HL-60 (cell line): Measurements from ENCODE around the gene GFOD2.

Experiments used
- DNase-seq, 2 experiments: peaks; one replicate each; pipeline ENCODE4 v3.0.0-alpha.2; 2010 to 2020; ENCODE audit warnings: low read depth in 1 of 2, low spot score in 1 of 2
- H3K27ac ChIP-seq: fragments of 250-450 bp; sonication (Bioruptor Pico); replicated peaks from 2 replicates; pipeline ENCODE4 v1.5.1; 2020; ENCODE audit warnings: mild to moderate bottlenecking, moderate library complexity
- H3K27me3 ChIP-seq: fragments of 250-450 bp; sonication (Bioruptor Pico); 2 replicates; pipeline ENCODE4 v1.5.1; 2021; ENCODE audit warnings: mild to moderate bottlenecking, moderate library complexity; ENCODE audit not compliant: insufficient read depth, poor library complexity, severe bottlenecking
- H3K4me3 ChIP-seq: replicated peaks from 2 replicates; pipeline ENCODE4 v1.5.1; 2011; ENCODE audit warnings: mild to moderate bottlenecking, control low read depth, low read length; ENCODE audit not compliant: insufficient read depth
- GABPA ChIP-seq: IDR thresholded peaks from 2 replicates; pipeline ENCODE4 v1.6.1; 2012; ENCODE audit warnings: low read depth
- POLR2AphosphoS5 ChIP-seq: IDR thresholded peaks from 2 replicates; pipeline ENCODE4 v1.6.1; 2012; ENCODE audit warnings: low read depth
- SPI1 ChIP-seq: IDR thresholded peaks from 2 replicates; pipeline ENCODE4 v1.6.1; 2012; ENCODE audit warnings: low read depth, mild to moderate bottlenecking, borderline replicate concordance
- TF ChIP-seq, protein P1 (sequence below): IDR thresholded peaks from 2 replicates; pipeline ENCODE4 v1.6.1; 2012; ENCODE audit warnings: low read depth; ENCODE audit not compliant: insufficient replicate concordance
- TF ChIP-seq, protein P2 (sequence below): IDR thresholded peaks from one replicate; pipeline ENCODE4 v1.5.1; 2011; ENCODE audit warnings: low read length, control low read depth, inconsistent platforms; ENCODE audit not compliant: insufficient read depth

The GFOD2 gene

DNA sequence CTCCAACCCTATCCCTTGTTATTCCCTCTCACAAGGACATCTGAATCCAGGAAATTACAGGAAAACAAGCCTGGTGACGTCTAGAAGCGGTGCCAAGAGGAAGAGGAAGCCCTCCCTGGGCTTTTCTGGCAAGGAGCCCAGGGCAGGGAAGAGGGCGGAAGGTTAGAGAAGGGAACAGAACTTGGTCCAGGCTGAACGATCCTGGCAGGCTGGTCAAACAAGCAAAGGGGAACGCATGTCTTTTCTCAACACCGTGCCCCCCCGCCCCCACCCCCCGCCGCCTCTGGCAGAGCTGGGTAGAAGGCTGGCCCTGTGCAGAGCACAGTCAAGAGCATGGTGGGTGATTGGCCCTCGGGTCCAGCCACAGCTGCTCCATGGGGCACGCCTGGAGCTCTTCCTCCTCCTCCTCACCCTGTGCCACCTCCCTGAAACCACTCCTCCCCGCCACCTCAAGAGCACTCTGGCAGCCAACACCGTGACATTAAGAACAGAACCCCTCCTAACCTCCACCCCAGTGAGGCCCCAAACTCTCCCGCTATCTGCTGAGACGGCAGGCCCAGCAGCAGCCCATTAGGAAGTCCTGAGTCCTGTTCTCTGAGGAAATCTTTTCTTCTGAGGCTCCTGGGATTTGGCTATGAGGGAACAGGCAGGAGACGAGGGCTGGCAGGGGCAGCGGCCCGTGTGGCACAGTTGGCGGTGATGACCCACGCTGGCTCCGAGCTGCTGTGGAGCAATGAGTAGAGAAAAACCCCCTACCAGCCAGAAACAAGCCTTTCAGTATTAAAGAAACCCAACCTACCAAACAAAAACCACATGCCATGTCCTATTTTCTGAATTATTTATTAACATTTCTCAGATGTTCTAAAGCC lies 45.2 kb downstream of the GFOD2 start:
- H3K4me3 ChIP-seq, result no peak overlapping the region
- H3K27me3 ChIP-seq, result no peaks in the 10 kb centered on the region
- H3K27ac ChIP-seq, result peak overlapping the region; percentile 59
- DNase-seq, result peak; percentile 63 to 71
- TF ChIP-seq, protein P1, sequence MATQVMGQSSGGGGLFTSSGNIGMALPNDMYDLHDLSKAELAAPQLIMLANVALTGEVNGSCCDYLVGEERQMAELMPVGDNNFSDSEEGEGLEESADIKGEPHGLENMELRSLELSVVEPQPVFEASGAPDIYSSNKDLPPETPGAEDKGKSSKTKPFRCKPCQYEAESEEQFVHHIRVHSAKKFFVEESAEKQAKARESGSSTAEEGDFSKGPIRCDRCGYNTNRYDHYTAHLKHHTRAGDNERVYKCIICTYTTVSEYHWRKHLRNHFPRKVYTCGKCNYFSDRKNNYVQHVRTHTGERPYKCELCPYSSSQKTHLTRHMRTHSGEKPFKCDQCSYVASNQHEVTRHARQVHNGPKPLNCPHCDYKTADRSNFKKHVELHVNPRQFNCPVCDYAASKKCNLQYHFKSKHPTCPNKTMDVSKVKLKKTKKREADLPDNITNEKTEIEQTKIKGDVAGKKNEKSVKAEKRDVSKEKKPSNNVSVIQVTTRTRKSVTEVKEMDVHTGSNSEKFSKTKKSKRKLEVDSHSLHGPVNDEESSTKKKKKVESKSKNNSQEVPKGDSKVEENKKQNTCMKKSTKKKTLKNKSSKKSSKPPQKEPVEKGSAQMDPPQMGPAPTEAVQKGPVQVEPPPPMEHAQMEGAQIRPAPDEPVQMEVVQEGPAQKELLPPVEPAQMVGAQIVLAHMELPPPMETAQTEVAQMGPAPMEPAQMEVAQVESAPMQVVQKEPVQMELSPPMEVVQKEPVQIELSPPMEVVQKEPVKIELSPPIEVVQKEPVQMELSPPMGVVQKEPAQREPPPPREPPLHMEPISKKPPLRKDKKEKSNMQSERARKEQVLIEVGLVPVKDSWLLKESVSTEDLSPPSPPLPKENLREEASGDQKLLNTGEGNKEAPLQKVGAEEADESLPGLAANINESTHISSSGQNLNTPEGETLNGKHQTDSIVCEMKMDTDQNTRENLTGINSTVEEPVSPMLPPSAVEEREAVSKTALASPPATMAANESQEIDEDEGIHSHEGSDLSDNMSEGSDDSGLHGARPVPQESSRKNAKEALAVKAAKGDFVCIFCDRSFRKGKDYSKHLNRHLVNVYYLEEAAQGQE, result no peak
- TF ChIP-seq POLR2AphosphoS5 (peak; percentile 40; the same call in 1 of the 2 replicates), SPI1 (peak; percentile 75; the same call in 1 of the 2 replicates), GABPA (no peak)
- TF ChIP-seq, protein P2, sequence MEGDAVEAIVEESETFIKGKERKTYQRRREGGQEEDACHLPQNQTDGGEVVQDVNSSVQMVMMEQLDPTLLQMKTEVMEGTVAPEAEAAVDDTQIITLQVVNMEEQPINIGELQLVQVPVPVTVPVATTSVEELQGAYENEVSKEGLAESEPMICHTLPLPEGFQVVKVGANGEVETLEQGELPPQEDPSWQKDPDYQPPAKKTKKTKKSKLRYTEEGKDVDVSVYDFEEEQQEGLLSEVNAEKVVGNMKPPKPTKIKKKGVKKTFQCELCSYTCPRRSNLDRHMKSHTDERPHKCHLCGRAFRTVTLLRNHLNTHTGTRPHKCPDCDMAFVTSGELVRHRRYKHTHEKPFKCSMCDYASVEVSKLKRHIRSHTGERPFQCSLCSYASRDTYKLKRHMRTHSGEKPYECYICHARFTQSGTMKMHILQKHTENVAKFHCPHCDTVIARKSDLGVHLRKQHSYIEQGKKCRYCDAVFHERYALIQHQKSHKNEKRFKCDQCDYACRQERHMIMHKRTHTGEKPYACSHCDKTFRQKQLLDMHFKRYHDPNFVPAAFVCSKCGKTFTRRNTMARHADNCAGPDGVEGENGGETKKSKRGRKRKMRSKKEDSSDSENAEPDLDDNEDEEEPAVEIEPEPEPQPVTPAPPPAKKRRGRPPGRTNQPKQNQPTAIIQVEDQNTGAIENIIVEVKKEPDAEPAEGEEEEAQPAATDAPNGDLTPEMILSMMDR, result no peak

DNA sequence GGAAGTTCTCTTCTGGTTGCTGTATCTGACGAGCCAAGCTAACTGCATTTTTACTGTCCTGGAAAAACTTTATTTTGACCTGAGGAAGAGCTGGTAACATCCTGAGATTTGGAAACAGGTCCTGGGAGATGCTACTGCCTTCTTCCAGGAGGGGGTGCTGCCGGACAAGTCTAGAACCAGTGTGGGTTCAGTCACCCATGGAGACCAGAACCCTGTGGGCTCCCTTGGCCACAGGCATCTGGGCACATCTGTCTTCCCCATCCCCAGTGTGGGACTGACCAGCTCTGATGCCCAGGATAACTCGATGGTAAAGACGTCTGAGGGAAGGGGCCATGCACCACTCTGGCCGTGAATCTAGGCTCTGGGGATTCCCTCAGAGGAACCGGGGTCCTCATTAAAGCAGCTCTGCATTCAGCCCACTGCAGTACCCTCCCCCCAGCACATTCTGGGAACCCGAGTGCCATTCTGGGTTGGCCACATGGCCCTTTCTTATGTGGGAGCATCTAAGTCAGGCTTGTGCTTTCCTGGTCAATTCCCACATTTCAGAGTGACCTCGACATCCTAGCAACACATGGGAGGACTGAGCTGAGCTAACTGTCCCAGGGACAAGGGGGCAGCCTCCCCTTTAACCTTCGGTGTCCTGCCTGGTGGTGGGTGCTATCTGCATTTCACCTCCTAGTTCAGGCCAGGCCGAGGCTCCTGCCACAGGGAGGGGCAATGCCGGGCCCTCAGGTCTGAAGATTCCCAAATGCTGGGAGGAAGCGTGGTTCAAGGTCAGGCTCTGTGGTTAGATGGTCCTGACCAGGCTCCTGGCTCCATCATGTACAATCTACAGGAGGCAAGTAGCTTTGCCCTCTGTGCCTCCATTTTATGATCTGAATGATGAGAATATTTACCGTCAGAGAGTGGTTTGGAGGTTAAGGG lies 46.1 kb downstream of the GFOD2 start:
- TF ChIP-seq, protein P1, result no peak
- TF ChIP-seq, protein P2, result peak; percentile 80
- DNase-seq, result peak; percentile 47 to 84
- H3K27me3 ChIP-seq, result no peaks in the 10 kb centered on the region
- H3K27ac ChIP-seq, result peak overlapping the region; percentile 59
- H3K4me3 ChIP-seq, result no peak overlapping the region

DNA sequence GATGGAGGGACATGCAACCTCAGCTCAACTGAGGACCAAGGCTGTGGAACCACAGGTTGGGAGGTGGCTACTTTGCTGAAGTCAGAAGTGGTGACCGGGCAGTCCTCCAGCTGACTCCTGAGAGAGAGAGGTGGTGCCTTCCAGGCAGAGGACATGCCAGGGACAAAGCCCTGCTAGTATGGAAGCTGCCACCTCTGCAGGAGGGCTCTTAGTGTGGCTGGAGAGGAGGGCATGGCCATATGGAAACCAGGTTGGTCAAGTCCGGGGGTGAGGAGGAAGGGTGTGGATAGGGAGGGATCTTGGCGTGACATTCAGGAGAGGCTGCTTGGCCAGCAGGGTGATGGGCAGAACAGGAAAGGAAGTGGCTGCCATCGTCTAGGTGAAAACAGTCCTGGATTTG lies 46.8 kb downstream of the GFOD2 start:
- TF ChIP-seq SPI1, result no peak; the same call in 1 of the 2 replicates
- no peak for TF ChIP-seq POLR2AphosphoS5
- TF ChIP-seq, protein P2, result no peak
- TF ChIP-seq GABPA, result no peak
- TF ChIP-seq, protein P1, result no peak
- Histone ChIP-seq H3K27me3 (no peaks in the 10 kb centered on the region), H3K27ac (no peak overlapping the region), H3K4me3 (no peak overlapping the region)
- DNase-seq, result no peak
